GM06990 (cell line): Measurements from ENCODE around the gene SUPT20H.

Experiments
- DNase-seq: peaks from one replicate; pipeline ENCODE4 v3.0.0-alpha.2; 2011; ENCODE audit not compliant: insufficient read length; ENCODE audit errors: extremely low read depth
- H3K27me3 ChIP-seq: replicated peaks from 2 replicates; pipeline ENCODE4 v1.6.0; 2011; ENCODE audit warnings: low read length; ENCODE audit not compliant: control insufficient read depth, insufficient read depth
- H3K36me3 ChIP-seq: 2 replicates; pipeline ENCODE4 v1.5.1; 2011; ENCODE audit warnings: low read length; ENCODE audit not compliant: control insufficient read depth, insufficient read depth
- H3K4me3 ChIP-seq: replicated peaks from 2 replicates; pipeline ENCODE4 v1.5.1; 2011; ENCODE audit warnings: low read depth, mild to moderate bottlenecking, control low read depth, low read length
- TF ChIP-seq, protein P1 (sequence below): IDR thresholded peaks from 2 replicates; pipeline ENCODE4 v1.5.1; 2011; ENCODE audit warnings: low read length, control low read depth, mild to moderate bottlenecking, inconsistent platforms; ENCODE audit not compliant: insufficient read depth, poor library complexity, severe bottlenecking

Gene SUPT20H

DNA sequence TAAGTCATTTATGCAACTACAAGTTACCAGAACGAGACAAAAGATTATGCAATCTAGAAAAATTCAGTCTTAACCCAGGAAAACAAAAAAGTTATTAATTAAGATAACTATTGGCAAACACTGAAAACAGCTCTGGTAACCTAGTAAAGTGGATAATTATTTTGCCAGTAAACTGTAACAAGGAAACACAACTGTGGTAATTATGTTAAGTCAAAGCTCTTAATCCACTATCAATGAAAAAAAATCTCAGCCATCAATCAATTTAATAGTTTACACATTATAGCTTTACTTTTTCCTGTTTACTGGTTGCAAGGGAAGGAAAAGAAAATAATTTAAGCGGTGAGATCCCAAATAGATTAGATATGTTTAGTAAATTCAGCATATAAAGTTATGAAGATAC is 47.7 kb downstream of the SUPT20H start:
- Histone ChIP-seq H3K27me3 (no peaks in the 10 kb centered on the region), H3K4me3 (no peak overlapping the region), H3K36me3 (peaks cover 7% of the 10 kb centered on the region)
- TF ChIP-seq, protein P1, sequence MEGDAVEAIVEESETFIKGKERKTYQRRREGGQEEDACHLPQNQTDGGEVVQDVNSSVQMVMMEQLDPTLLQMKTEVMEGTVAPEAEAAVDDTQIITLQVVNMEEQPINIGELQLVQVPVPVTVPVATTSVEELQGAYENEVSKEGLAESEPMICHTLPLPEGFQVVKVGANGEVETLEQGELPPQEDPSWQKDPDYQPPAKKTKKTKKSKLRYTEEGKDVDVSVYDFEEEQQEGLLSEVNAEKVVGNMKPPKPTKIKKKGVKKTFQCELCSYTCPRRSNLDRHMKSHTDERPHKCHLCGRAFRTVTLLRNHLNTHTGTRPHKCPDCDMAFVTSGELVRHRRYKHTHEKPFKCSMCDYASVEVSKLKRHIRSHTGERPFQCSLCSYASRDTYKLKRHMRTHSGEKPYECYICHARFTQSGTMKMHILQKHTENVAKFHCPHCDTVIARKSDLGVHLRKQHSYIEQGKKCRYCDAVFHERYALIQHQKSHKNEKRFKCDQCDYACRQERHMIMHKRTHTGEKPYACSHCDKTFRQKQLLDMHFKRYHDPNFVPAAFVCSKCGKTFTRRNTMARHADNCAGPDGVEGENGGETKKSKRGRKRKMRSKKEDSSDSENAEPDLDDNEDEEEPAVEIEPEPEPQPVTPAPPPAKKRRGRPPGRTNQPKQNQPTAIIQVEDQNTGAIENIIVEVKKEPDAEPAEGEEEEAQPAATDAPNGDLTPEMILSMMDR = no peak
- no peak for DNase-seq

DNA sequence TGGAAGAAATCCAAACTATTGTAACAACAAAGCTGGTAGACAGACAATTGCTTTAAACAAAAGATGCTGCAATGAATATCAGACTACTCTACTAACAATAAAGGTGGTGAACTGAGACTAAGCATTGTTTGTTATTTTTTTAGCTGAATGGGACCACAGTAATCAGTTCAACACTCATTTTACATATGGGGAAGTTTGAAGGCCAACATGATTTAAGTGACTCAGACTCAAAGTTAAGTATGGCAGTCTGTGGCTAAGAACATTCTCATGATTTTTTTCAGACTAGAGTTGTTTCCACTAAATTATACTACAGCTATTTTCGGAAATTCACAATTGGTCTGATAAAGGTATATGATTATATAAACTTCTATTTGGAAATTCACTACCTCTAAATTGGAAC is 48.5 kb downstream of the SUPT20H start:
- TF ChIP-seq, protein P1 = no peak
- Histone ChIP-seq H3K36me3 (peaks cover 10% of the 10 kb centered on the region), H3K4me3 (no peak overlapping the region), H3K27me3 (no peaks in the 10 kb centered on the region)
- DNase-seq = no peak

GRCh38 chr13:37010424-37010823 is 49.1 kb downstream of the SUPT20H start:
- TF ChIP-seq, protein P1 = no peak
- H3K4me3 ChIP-seq = no peak overlapping the region
- no peak for DNase-seq
- H3K36me3 ChIP-seq = peaks cover 10% of the 10 kb centered on the region
- H3K27me3 ChIP-seq = no peaks in the 10 kb centered on the region

GRCh38 chr13:37009692-37010091 is 49.8 kb downstream of the SUPT20H start:
- H3K36me3 ChIP-seq = peaks cover 10% of the 10 kb centered on the region
- TF ChIP-seq, protein P1 = no peak

DNA sequence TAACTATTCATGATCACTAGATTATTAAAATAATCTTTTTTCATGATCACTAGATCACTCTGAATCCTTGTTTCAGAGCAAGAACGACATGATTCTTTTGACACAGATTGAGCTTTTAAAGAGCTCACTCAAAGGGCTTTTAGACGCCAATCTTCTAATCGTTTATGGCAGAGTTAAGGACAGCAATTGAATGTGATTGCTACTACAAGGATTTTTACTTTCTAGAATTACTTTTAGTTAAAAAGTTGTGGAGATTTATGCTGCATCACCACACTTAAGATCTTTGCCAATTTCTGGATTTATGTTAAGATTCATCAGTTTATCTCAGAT is 57.6 kb downstream of the SUPT20H start:
- Histone ChIP-seq H3K27me3 (no peaks in the 10 kb centered on the region), H3K36me3 (peaks cover 4% of the 10 kb centered on the region), H3K4me3 (peak overlapping the region; percentile 100)
- DNase-seq = no peak
- TF ChIP-seq, protein P1 = no peak

More at GRCh38 chr13:37009692-37010091, 49.8 kb downstream of the SUPT20H start:
- no peak for DNase-seq
- no peaks in the 10 kb centered on the region for H3K27me3 ChIP-seq
- no peak overlapping the region for H3K4me3 ChIP-seq

GRCh38 chr13:36999054-36999714 is 60.3 kb downstream of the SUPT20H start, which contains the start of gene ALG5:
ALG5 (minus strand) TSS chr13:36999340; CDS start chr13:36999300, 40 bp downstream.
- DNase-seq = peak; percentile 93
- peak within 1 kb of the TSS; percentile 100 for H3K4me3 ChIP-seq
- TF ChIP-seq, protein P1 = peak; percentile 71
- peaks cover 3% of the 10 kb centered on the region for H3K36me3 ChIP-seq
- H3K27me3 ChIP-seq = no peaks in the 10 kb centered on the region
